ENCODE measurements around the gene LHFPL2.

DNA sequence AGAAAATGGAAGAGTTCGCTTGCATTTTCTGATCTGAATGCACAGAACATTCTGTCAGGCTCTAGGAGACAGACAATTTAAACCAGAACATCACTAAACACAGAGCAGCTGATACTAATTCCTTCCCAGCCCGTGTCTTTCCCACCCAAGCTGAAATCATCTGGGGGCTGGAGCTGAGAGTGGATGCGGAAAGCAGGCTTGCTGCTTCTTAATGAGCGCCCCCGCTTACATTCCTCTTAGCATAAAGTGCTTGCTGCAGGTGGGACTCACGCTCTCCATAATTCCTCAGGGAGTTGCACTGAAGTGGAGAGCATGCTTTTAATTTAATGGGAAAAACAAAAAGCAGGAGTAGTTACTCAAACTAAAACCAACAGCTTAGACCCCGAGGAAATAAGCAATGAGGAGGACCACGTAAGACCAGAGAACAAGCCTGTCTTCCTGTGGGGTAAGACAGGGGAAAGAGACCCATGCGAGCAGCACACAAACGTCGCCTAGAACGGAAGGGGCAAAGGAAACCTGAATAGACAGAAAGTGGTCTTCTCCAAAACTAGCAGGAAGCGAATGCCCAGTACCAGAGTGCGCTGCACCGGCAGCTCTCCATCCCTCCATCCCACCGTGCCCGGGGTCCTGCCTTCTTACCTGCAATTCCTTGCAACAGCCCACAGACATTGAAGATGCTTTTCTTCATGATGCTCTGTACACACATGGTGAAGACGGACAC is 139.3 kb downstream of the LHFPL2 start:
- TF ChIP-seq SP1 (IDR thresholded peaks at IDR 0.05) (no peak), ARNT (IDR thresholded peaks at IDR 0.05) (no peak), HDGF (IDR thresholded peaks at IDR 0.05; ENCODE audit: borderline replicate concordance) (no peak)
